A673 (cell line): ENCODE measurements around the gene CCDC33. TPM values are rescaled to one million over a fixed set of nuclear protein-coding genes. Genes with fewer than 3 reads are reported as not detected.

Experiments used
- BruUV-seq: library from RNA; stranded (reverse); fragments of 400-500 nt; replicated peaks from 2 replicates; lab custom pipeline; 2021; lab: Mats Ljungman, UMichigan
- CTCF ChIA-PET: fragments of 300-600 bp; sonication (Branson Sonifier 250); formaldehyde crosslinking; loops from one replicate; lab custom pipeline; 2022; ENCODE audit warnings: antibody characterized with exemption; lab: Charles Lee
- POLR2A ChIA-PET: fragments of 300-600 bp; sonication (Branson Sonifier 250); formaldehyde crosslinking; loops from one replicate; lab custom pipeline; 2022; ENCODE audit warnings: antibody characterized with exemption; ENCODE audit not compliant: low non-redundant PET; lab: Charles Lee
- DNase-seq: peaks from one replicate; pipeline ENCODE4 v3.0.0-alpha.2; 2015; ENCODE audit warnings: low spot score
- H3K27ac ChIP-seq: fragments of 200-600 bp; sonication (generic); 2 replicates; pipeline ENCODE4 v1.5.1; 2016; ENCODE audit warnings: mixed run types, low read depth, mild to moderate bottlenecking, mixed read lengths, antibody characterized with exemption, low read length; ENCODE audit not compliant: poor library complexity, severe bottlenecking
- H3K27me3 ChIP-seq: fragments of 200-600 bp; sonication (generic); replicated peaks from 2 replicates; pipeline ENCODE4 v1.6.1; 2017; ENCODE audit warnings: mixed run types, low read depth, mild to moderate bottlenecking, mixed read lengths, antibody characterized with exemption, low read length; ENCODE audit not compliant: insufficient read depth, poor library complexity
- H3K36me3 ChIP-seq: fragments of 200-600 bp; sonication (generic); 2 replicates; pipeline ENCODE4 v1.6.1; 2016; ENCODE audit warnings: mixed run types, mild to moderate bottlenecking, mixed read lengths, antibody characterized with exemption, low read length; ENCODE audit not compliant: insufficient read depth, poor library complexity, severe bottlenecking
- H3K4me1 ChIP-seq: fragments of 200-600 bp; sonication (generic); 2 replicates; pipeline ENCODE4 v1.6.1; 2017; ENCODE audit warnings: mixed run types, mild to moderate bottlenecking, mixed read lengths, antibody characterized with exemption, low read length; ENCODE audit not compliant: insufficient read depth, poor library complexity, severe bottlenecking
- H3K4me3 ChIP-seq: fragments of 200-600 bp; sonication (generic); 2 replicates; pipeline ENCODE4 v1.5.1; 2016; ENCODE audit warnings: low read depth, mixed run types, mild to moderate bottlenecking, mixed read lengths, low read length; ENCODE audit not compliant: poor library complexity, severe bottlenecking
- H3K9me3 ChIP-seq: fragments of 200-600 bp; sonication (generic); 2 replicates; pipeline ENCODE4 v1.6.1; 2016; ENCODE audit warnings: mixed run types, low read depth, mild to moderate bottlenecking, mixed read lengths, antibody characterized with exemption, low read length; ENCODE audit not compliant: poor library complexity, severe bottlenecking
- EZH2 ChIP-seq: fragments of 200-600 bp; sonication (generic); IDR thresholded peaks from 2 replicates; pipeline ENCODE4 v1.6.1; 2017; ENCODE audit warnings: borderline replicate concordance, low read depth, mild to moderate bottlenecking, mixed read lengths, antibody characterized with exemption, low read length; ENCODE audit not compliant: poor library complexity, severe bottlenecking
- intact Hi-C: fragments of 100-400 bp; cut with micrococcal nuclease; formaldehyde crosslinking; loops from one replicate; pipeline ENCODE4 v1.10.0; 2022; ENCODE audit not compliant: unreplicated experiment
- total RNA-seq: library from RNA; stranded (reverse); gene quantifications from 2 replicates; pipeline ENCODE4 v1.2.3, GENCODE V29; 2021
- TF ChIP-seq, protein P1 (sequence below): fragments of 300-800, 200-600 bp; sonication (generic); conservative IDR thresholded peaks from 2 replicates; pipeline ENCODE4 v1.5.1; 2017; ENCODE audit warnings: low read depth, mild to moderate bottlenecking, antibody characterized with exemption, low read length, moderate library complexity, mixed read lengths

Gene CCDC33
- total RNA-seq, 1 experiment from 2014 or later = not detected

DNA sequence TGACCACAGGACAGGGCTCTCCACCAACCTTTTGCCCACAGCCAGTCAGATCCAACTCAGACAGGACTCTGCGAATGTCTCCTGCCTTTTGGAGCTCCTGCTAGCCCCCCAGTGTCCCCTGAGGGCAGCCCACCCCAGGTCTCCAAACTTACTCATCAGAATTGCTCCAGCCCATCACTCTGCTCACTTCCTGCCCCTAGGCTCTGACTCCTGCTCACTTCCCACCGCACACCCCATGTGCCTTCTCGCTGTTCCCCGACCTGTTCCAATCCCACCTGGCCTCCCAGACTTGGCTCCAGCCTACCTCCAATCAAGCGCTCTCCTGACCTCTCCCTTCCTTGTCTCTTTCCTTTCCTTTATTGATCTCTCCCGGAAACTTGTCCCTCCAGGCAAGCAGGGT is 27.6 kb upstream of the CCDC33 start:
- CTCF ChIA-PET = no interaction called here

DNA sequence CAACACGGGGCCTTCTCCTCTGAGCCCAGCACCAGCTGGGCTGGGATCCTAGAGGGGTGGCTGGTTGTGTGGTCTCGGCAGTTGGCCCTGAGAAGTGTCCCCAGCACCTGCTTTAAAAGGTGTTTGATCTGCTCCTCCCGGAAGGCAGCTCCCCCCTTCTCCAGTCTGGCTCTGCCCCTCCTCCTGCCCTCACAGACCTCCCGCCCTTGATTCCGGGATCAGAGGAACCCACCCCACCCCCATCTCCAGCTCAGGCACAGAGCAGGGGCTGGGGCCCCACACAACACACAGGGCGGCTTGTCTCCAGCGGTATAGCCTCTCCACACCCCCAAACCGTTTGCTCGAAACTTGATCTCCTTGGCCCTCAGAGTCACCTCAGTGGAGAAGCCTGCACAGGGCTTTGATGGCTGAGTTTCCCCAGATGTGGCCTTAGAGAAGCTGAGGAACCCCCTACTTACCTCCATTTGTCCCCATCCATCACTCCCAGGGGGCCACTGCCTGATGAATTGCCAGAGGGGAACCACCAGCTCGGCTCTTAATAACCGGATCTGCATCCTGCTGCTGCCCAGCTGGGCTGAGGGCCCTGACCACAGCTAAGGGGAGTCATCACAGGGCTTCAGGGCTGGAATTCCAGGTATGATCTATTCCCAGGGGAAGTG is 27.1 kb upstream of the CCDC33 start:
- intact Hi-C loops = no loop called here
- Histone ChIP-seq H3K27me3 (no peaks in the 10 kb centered on the region), H3K9me3 (no peaks in the 10 kb centered on the region), H3K4me3 (no peak overlapping the region), H3K4me1 (peaks cover 13% of the 10 kb centered on the region), H3K27ac (no peak overlapping the region), H3K36me3 (no peaks in the 10 kb centered on the region)
- no TSS peak for BruUV-seq
- CTCF ChIA-PET = no interaction called here
- POLR2A ChIA-PET = no interaction called here
- TF ChIP-seq EZH2 = no peak
- TF ChIP-seq, protein P1, sequence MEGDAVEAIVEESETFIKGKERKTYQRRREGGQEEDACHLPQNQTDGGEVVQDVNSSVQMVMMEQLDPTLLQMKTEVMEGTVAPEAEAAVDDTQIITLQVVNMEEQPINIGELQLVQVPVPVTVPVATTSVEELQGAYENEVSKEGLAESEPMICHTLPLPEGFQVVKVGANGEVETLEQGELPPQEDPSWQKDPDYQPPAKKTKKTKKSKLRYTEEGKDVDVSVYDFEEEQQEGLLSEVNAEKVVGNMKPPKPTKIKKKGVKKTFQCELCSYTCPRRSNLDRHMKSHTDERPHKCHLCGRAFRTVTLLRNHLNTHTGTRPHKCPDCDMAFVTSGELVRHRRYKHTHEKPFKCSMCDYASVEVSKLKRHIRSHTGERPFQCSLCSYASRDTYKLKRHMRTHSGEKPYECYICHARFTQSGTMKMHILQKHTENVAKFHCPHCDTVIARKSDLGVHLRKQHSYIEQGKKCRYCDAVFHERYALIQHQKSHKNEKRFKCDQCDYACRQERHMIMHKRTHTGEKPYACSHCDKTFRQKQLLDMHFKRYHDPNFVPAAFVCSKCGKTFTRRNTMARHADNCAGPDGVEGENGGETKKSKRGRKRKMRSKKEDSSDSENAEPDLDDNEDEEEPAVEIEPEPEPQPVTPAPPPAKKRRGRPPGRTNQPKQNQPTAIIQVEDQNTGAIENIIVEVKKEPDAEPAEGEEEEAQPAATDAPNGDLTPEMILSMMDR = no peak
- DNase-seq = no peak

More for the DNA sequence above, 27.6 kb upstream of the CCDC33 start:
- intact Hi-C loops = no loop called here
- DNase-seq = no peak
- Histone ChIP-seq H3K27ac (no peak overlapping the region), H3K9me3 (no peaks in the 10 kb centered on the region), H3K4me1 (peaks cover 18% of the 10 kb centered on the region), H3K27me3 (no peaks in the 10 kb centered on the region), H3K36me3 (no peaks in the 10 kb centered on the region), H3K4me3 (no peak overlapping the region)
- no peak for TF ChIP-seq EZH2
- TF ChIP-seq, protein P1 = no peak
- no TSS peak for BruUV-seq
- POLR2A ChIA-PET = no interaction called here

DNA sequence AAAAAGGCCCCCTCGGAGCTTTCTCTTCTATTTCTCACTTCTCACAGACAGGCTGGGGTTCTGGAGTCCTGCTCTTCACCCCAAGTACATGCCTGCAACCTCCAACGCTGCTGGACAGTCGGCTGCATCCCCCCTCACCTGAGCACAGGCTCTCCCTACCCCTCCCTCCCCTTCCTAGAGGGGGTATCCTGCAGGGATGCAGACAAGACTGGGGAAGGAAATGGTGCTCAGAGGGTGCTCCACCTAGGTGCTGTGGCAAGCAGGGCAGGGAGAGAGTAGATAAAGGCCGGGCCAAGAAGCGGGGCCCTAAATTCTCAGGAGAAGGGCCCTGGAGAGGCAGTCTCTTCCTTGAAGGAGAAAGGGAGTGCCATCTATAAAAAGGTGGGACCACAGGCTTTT is 26.6 kb upstream of the CCDC33 start:
- Histone ChIP-seq H3K27ac (no peak overlapping the region), H3K36me3 (no peaks in the 10 kb centered on the region), H3K4me1 (peaks cover 10% of the 10 kb centered on the region), H3K9me3 (no peaks in the 10 kb centered on the region), H3K27me3 (no peaks in the 10 kb centered on the region), H3K4me3 (no peak overlapping the region)
- DNase-seq = no peak
- no TSS peak for BruUV-seq
- ChIA-PET POLR2A (no interaction called here), CTCF (no interaction called here)
- intact Hi-C loops = no loop called here
- TF ChIP-seq, protein P1 = no peak
- no peak for TF ChIP-seq EZH2
